ENCODE measurements around the gene LGR6.

DNA sequence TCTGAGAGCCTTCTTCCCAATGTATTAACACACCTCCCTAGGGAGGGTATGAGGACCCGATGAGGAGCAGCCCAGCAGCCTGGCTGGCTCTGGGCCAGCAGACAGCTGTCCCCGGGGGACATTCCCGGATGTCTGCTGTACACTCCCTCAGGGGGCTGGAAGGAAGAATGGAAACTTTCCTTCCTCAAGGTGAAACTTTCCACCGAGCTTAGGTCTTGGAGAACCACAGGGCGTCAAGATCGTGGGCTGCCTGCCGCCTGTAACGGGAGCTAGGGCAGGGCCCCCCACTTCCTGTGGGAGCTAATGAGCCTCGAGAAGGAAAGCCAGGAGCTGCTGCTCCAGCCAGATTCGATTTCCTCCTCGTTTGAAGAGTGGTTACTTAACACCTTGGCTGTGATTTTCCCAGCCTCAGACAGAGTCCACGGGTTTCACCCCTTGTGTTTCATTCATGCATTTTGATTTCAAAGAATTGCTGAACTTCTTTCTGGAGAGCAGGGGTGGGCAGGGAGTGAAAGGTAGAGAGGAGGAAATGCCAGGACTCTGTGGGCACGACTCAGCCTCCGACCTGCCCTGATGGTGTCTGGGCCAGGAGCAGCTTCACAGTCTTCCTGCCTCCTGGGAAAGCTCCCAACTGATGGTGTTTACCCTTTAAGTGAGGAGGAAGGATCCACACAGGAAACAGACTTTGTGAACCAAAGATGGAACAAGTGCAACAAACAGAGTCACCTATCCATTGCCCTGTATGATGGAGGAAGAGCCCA, 118.5 kb downstream of the LGR6 start:
- no peak for TF ChIP-seq POLR2AphosphoS5 (IDR thresholded peaks at IDR 0.05)
- TF ChIP-seq, protein P1, sequence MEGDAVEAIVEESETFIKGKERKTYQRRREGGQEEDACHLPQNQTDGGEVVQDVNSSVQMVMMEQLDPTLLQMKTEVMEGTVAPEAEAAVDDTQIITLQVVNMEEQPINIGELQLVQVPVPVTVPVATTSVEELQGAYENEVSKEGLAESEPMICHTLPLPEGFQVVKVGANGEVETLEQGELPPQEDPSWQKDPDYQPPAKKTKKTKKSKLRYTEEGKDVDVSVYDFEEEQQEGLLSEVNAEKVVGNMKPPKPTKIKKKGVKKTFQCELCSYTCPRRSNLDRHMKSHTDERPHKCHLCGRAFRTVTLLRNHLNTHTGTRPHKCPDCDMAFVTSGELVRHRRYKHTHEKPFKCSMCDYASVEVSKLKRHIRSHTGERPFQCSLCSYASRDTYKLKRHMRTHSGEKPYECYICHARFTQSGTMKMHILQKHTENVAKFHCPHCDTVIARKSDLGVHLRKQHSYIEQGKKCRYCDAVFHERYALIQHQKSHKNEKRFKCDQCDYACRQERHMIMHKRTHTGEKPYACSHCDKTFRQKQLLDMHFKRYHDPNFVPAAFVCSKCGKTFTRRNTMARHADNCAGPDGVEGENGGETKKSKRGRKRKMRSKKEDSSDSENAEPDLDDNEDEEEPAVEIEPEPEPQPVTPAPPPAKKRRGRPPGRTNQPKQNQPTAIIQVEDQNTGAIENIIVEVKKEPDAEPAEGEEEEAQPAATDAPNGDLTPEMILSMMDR (IDR thresholded peaks at IDR 0.05) = no peak
- no peak for TF ChIP-seq POLR2A (IDR thresholded peaks at IDR 0.05; ENCODE audit: low read depth)
- no peak for TF ChIP-seq EP300 (IDR thresholded peaks at IDR 0.05)

Data from esophagus muscularis mucosa (tissue), 4 donors.